Left lung (tissue), 14 donors: ENCODE results near the gene C6orf89. TPM values are rescaled to one million over a fixed set of nuclear protein-coding genes. Genes with fewer than 3 reads are reported as not detected.

Source experiments
- ATAC-seq: fragments of 200-7000 bp; cut with Tn5 transposase; one replicate; pipeline ENCODE4 v1.9.1; 2020; ENCODE audit warnings: moderate library complexity
- DNase-seq, 4 donors: peaks; one replicate each; pipeline ENCODE4 v3.0.0-alpha.2; 2013 to 2020
- H3K27ac ChIP-seq, 2 donors: fragments of 200-600 bp; sonication (generic) in 1 of 2; one replicate each; pipeline versions ENCODE4 v1.5.0 to v1.8.0; 2020 to 2021
- H3K27me3 ChIP-seq, 2 donors: fragments of 200-600 bp; sonication (generic) in 1 of 2; one replicate each; pipeline versions ENCODE4 v1.5.0 to v1.8.0; 2020 to 2021
- H3K36me3 ChIP-seq, 2 donors: fragments of 200-600 bp; sonication (generic) in 1 of 2; one replicate each; pipeline versions ENCODE4 v1.5.0 to v1.8.0; 2020 to 2021
- H3K4me1 ChIP-seq, 2 donors: fragments of 200-600 bp; one replicate each; pipeline ENCODE4 v1.8.0; 2021
- H3K4me3 ChIP-seq, 2 donors: fragments of 200-600 bp; sonication (generic) in 1 of 2; one replicate each; pipeline versions ENCODE4 v1.5.0 to v1.8.0; 2020 to 2021; ENCODE audit warnings: mild to moderate bottlenecking in 1 of 2
- H3K9me3 ChIP-seq, 2 donors: fragments of 200-600 bp; sonication (generic) in 1 of 2; one replicate each; pipeline versions ENCODE4 v1.5.0 to v1.8.0; 2020 to 2021
- CTCF ChIP-seq, 2 donors: fragments of 200-600 bp; sonication (generic) in 1 of 2; IDR thresholded peaks; one replicate each; pipeline versions ENCODE4 v1.5.0 to v1.8.0; 2021; ENCODE audit warnings: antibody characterized with exemption in 2 of 2
- intact Hi-C, 2 donors: fragments of 100-400 bp; cut with DNase I; formaldehyde crosslinking; loops; one replicate each; pipeline versions ENCODE4 v1.11.2 to v1.14.2; 2022
- long read RNA-seq, 12 donors: library from polyadenylated mRNA in 2 of 12; unstranded in 2 of 12; transcript quantifications; one replicate each; pipeline ENCODE4 v2.0.0 and lab custom pipeline, GENCODE V29; 2019 to 2026
- polyA plus RNA-seq, 6 donors: library from polyadenylated mRNA; unstranded; fragments of 120-200 nt; gene quantifications; one replicate each; pipeline ENCODE4 v1.2.1, GENCODE V29; 2013; ENCODE audit not compliant: insufficient read length in 6 of 6
- total RNA-seq, 2 donors: library from RNA; stranded (reverse); fragmentation: NEBNext Ultra II Directional; extraction: Animal tissue kit (Norgen Biotek cat#: 25700); gene quantifications; one replicate each; pipeline ENCODE4 v1.2.1, GENCODE V29; 2021
- donor health status: DM: no; HTN: yes; CAD: no.
- donor health status: DM: no; HTN: no; CAD: no.

The C6orf89 gene
- total RNA-seq: 10 to 100 TPM; 53.3 to 59.6 TPM
- 10 to 100 TPM; 43.8 to 50.4 (median 46.5) TPM for polyA plus RNA-seq
- long read RNA-seq, donor 1, full-length matches to known transcripts: 13 of 37 reads
- long read RNA-seq, donor 1, partial matches to known transcripts: 24 of 37 reads
- long read RNA-seq, donor 1, other reads (novel, unspliced or antisense): 0 of 37 reads
- long read RNA-seq, donor 2, full-length matches to known transcripts: 11 of 11 reads
- long read RNA-seq, donor 2, partial matches to known transcripts: 0 of 11 reads
- long read RNA-seq, donor 2, other reads (novel, unspliced or antisense): 0 of 11 reads
- long read RNA-seq, donor 3, transcript C6orf89-201 (8 exons, 1,309 nt): major isoform, 6 of 6 reads
- long read RNA-seq, donor 3, partial matches to known transcripts: 0 of 6 reads
- long read RNA-seq, donor 3, other reads (novel, unspliced or antisense): 0 of 6 reads
- long read RNA-seq, donor 4, full-length matches to known transcripts: 25 of 34 reads
- long read RNA-seq, donor 4, partial matches to known transcripts: 5 of 34 reads
- long read RNA-seq, donor 4, other reads (novel, unspliced or antisense): 4 of 34 reads
- long read RNA-seq, donor 5, full-length matches to known transcripts: 9 of 48 reads
- long read RNA-seq, donor 5, partial matches to known transcripts: 39 of 48 reads
- long read RNA-seq, donor 5, other reads (novel, unspliced or antisense): 0 of 48 reads
- long read RNA-seq, donor 6, full-length matches to known transcripts: 15 of 15 reads
- long read RNA-seq, donor 6, partial matches to known transcripts: 0 of 15 reads
- long read RNA-seq, donor 6, other reads (novel, unspliced or antisense): 0 of 15 reads
- long read RNA-seq, donor 7, full-length matches to known transcripts: 2 of 2 reads
- long read RNA-seq, donor 7, partial matches to known transcripts: 0 of 2 reads
- long read RNA-seq, donor 7, other reads (novel, unspliced or antisense): 0 of 2 reads
- long read RNA-seq, donor 8, transcript C6orf89-201 (8 exons, 1,309 nt): major isoform, 12 of 12 reads
- long read RNA-seq, donor 8, partial matches to known transcripts: 0 of 12 reads
- long read RNA-seq, donor 8, other reads (novel, unspliced or antisense): 0 of 12 reads
- long read RNA-seq, donor 9: 0 reads
- long read RNA-seq, donor 10, full-length matches to known transcripts: 24 of 33 reads
- long read RNA-seq, donor 10, partial matches to known transcripts: 5 of 33 reads
- long read RNA-seq, donor 10, other reads (novel, unspliced or antisense): 4 of 33 reads
- long read RNA-seq, donor 11, full-length matches to known transcripts: 7 of 7 reads
- long read RNA-seq, donor 11, partial matches to known transcripts: 0 of 7 reads
- long read RNA-seq, donor 11, other reads (novel, unspliced or antisense): 0 of 7 reads
- long read RNA-seq, donor 12, full-length matches to known transcripts: 9 of 14 reads
- long read RNA-seq, donor 12, partial matches to known transcripts: 5 of 14 reads
- long read RNA-seq, donor 12, other reads (novel, unspliced or antisense): 0 of 14 reads

GRCh38 chr6:36885461-36886401 lies at the start of gene C6orf89:
TSS of gene C6orf89 (plus strand) at chr6:36885952. CDS start at chr6:36899445, 13,493 bp downstream.
- Histone ChIP-seq H3K9me3 (no peaks in the 10 kb centered on the region), H3K36me3 (no peaks in the 10 kb centered on the region), H3K4me3 (peak within 1 kb of the TSS; percentile 84 to 92), H3K4me1 (peaks cover 0 to 24% of the 10 kb centered on the region in 2 donors), H3K27ac (peak within 1 kb of the TSS; percentile 78 to 88), H3K27me3 (no peaks in the 10 kb centered on the region)
- intact Hi-C loops: loop anchor here in 1 of 2 donors (10.0 kb wide), 1 partner anchor 99 kb away; the partner anchor contains the start of gene MTCH1
- ATAC-seq (peak; percentile 99), DNase-seq (peak; percentile 95 to 98 (median 98))
- peak; percentile 81 to 89 for TF ChIP-seq CTCF (IDR thresholded peaks at IDR 0.05)

GRCh38 chr6:36836111-36837021 lies 49.4 kb upstream of the C6orf89 start:
- intact Hi-C loops: no loop called here
- ATAC-seq: no peak
- no peak overlapping the region for H3K4me3 ChIP-seq

GRCh38 chr6:36837022-36837339 lies 48.8 kb upstream of the C6orf89 start:
- intact Hi-C loops: no loop called here
- no peak for TF ChIP-seq CTCF (IDR thresholded peaks at IDR 0.05)
- peaks cover 16 to 22% of the 10 kb centered on the region in 2 donors for H3K4me1 ChIP-seq

More at GRCh38 chr6:36836111-36837021, 49.4 kb upstream of the C6orf89 start:
- no peak for TF ChIP-seq CTCF (IDR thresholded peaks at IDR 0.05)
- Histone ChIP-seq H3K36me3 (no peaks in the 10 kb centered on the region), H3K27me3 (peaks cover 17 to 45% of the 10 kb centered on the region in 2 donors), H3K9me3 (no peaks in the 10 kb centered on the region), H3K4me1 (peaks cover 16 to 22% of the 10 kb centered on the region in 2 donors), H3K27ac (no peak overlapping the region)
- DNase-seq: no peak

More at GRCh38 chr6:36837022-36837339, 48.8 kb upstream of the C6orf89 start:
- no peaks in the 10 kb centered on the region for H3K36me3 ChIP-seq
- H3K27ac ChIP-seq: no peak overlapping the region
- H3K4me3 ChIP-seq: no peak overlapping the region
- ATAC-seq: no peak
- H3K9me3 ChIP-seq: no peaks in the 10 kb centered on the region
- H3K27me3 ChIP-seq: peaks cover 17 to 45% of the 10 kb centered on the region in 2 donors
- DNase-seq: no peak
